Esophagus muscularis mucosa (tissue), 4 donors: ENCODE measurements around the gene TAAR6. TPM values are rescaled to one million over a fixed set of nuclear protein-coding genes. Genes with fewer than 3 reads are reported as not detected.
"Not testable (repeated sequence)": the region's sequence is repeated elsewhere in the genome, so short reads cannot be mapped to it uniquely, and the experiment has no call there.

Experiments used
- DNase-seq: peaks from one replicate; pipeline ENCODE4 v3.0.0-alpha.2; 2017; ENCODE audit errors: extremely low spot score
- H3K27ac ChIP-seq, 4 donors: fragments of 200-600 bp; sonication (generic); replicated peaks in 1 of 4; 1 replicate in 3 of 4; 2 replicates in 1 of 4; pipeline ENCODE4 v1.5.1; 2016 to 2019; ENCODE audit warnings: mild to moderate bottlenecking in 1 of 4
- H3K27me3 ChIP-seq, 4 donors: fragments of 200-600 bp; sonication (generic); one replicate each; pipeline versions ENCODE4 v1.5.1 to v1.6.0; 2016 to 2019
- H3K36me3 ChIP-seq, 4 donors: fragments of 200-600 bp; sonication (generic); one replicate each; pipeline ENCODE4 v1.5.1; 2016 to 2019
- H3K4me1 ChIP-seq, 4 donors: fragments of 200-600 bp; sonication (generic); one replicate each; pipeline ENCODE4 v1.5.1; 2016 to 2019
- H3K4me3 ChIP-seq, 4 donors: fragments of 200-600 bp; sonication (generic); 1 replicate in 2 of 4; 2 replicates in 2 of 4; pipeline ENCODE4 v1.5.1; 2016 to 2019; ENCODE audit warnings: mild to moderate bottlenecking in 4 of 4, moderate library complexity in 1 of 4
- H3K9me3 ChIP-seq, 4 donors: fragments of 200-600 bp; sonication (generic); 1 replicate in 3 of 4; 2 replicates in 1 of 4; pipeline ENCODE4 v1.5.1; 2016 to 2019
- EP300 ChIP-seq: sonication (generic); formaldehyde crosslinking; IDR thresholded peaks from one replicate; pipeline ENCODE4 v1.6.1; 2017; ENCODE audit warnings: antibody characterized with exemption
- POLR2A ChIP-seq: fragments of 450-650 bp; IDR thresholded peaks from one replicate; pipeline ENCODE4 v1.6.1; 2017; ENCODE audit warnings: antibody characterized with exemption, moderate library complexity, mild to moderate bottlenecking, low read depth
- POLR2AphosphoS5 ChIP-seq, 2 donors: sonication (generic); formaldehyde crosslinking; IDR thresholded peaks; one replicate each; pipeline ENCODE4 v1.6.1; 2017; ENCODE audit warnings: antibody characterized with exemption in 2 of 2
- WGBS: methylation state at CpG from one replicate; pipeline ENCODE4 v1.1.5; 2018; 5-methylcytosine and 5-hydroxymethylcytosine counted together
- intact Hi-C: fragments of 100-400 bp; cut with DNase I; formaldehyde crosslinking; loops from one replicate; pipeline ENCODE4 v1.15.1; 2023
- total RNA-seq, 4 donors: library from RNA; depleted of rRNA; stranded (reverse); fragments of >200 nt; gene quantifications; one replicate each; pipeline versions ENCODE4 v1.1.0 to v1.2.1, GENCODE V29; 2016
- TF ChIP-seq, protein P1 (sequence below), 3 experiments: fragments of 200-600 bp in 2 of 3; fragments of 450-650 bp in 1 of 3; sonication (generic) in 2 of 3; IDR thresholded peaks; one replicate each; pipeline ENCODE4 v1.5.1; 2017 to 2019; ENCODE audit warnings: antibody characterized with exemption in 3 of 3, mild to moderate bottlenecking in 2 of 3, moderate library complexity in 1 of 3

The TAAR6 gene
- total RNA-seq, 4 donors from 2014 or later, result not detected

DNA sequence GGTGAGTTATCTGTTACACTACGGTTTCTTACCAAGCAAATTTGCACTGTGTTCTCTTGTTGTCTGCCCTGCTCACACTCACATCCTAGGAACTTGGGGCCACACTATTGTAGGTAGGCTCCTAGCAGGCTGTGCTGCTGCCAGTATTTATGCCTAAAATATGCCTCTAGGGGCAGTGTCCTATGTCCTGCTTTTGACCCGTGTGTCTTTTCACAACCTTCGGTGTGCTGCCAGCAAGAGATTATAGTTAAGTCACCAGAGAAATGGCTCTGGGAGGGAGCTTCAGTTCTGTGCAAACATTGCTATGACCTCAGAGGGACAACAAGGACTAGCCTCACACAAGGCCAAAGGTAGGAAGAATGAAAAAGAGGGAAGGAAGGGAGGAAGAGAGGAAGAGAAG, 28.4 kb downstream of the TAAR6 start:
- Histone ChIP-seq H3K4me3 (no peak overlapping the region), H3K27me3 (peaks cover 0 to 7% (median 0%) of the 10 kb centered on the region in 4 donors), H3K9me3 (no peaks in the 10 kb centered on the region), H3K36me3 (no peaks in the 10 kb centered on the region), H3K4me1 (no peaks in the 10 kb centered on the region), H3K27ac (no peak overlapping the region)
- TF ChIP-seq POLR2AphosphoS5 (IDR thresholded peaks at IDR 0.05) (no peak), POLR2A (no peak), EP300 (no peak)
- TF ChIP-seq, protein P1, sequence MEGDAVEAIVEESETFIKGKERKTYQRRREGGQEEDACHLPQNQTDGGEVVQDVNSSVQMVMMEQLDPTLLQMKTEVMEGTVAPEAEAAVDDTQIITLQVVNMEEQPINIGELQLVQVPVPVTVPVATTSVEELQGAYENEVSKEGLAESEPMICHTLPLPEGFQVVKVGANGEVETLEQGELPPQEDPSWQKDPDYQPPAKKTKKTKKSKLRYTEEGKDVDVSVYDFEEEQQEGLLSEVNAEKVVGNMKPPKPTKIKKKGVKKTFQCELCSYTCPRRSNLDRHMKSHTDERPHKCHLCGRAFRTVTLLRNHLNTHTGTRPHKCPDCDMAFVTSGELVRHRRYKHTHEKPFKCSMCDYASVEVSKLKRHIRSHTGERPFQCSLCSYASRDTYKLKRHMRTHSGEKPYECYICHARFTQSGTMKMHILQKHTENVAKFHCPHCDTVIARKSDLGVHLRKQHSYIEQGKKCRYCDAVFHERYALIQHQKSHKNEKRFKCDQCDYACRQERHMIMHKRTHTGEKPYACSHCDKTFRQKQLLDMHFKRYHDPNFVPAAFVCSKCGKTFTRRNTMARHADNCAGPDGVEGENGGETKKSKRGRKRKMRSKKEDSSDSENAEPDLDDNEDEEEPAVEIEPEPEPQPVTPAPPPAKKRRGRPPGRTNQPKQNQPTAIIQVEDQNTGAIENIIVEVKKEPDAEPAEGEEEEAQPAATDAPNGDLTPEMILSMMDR (IDR thresholded peaks at IDR 0.05), result no peak
- 49% methylated on average over 3 of the region's 3 CpGs for WGBS
- no peak for DNase-seq
- intact Hi-C loops, result no loop called here

DNA sequence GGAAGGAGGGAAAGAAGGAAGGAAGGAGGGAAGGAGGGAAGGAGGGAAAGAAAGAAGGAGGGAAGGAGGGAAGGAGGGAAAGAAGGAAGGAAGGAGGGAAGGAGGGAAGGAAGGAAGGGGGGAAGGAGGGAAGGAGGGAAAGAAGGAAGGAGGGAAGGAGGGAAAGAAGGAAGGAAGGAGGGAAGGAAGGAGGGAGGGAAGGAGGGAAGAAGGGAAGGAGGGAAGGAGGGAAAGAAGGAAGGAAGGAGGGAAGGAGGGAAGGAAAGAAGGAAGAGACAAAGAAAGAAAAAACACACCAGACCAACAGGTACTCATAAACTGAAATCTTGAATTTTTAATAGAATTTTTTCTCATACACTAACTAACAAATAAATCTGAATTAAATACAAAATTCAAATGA, 30.8 kb downstream of the TAAR6 start:
- DNase-seq, H3K27me3 ChIP-seq, H3K4me3 ChIP-seq, intact Hi-C loops, H3K27ac ChIP-seq, H3K9me3 ChIP-seq, H3K36me3 ChIP-seq, H3K4me1 ChIP-seq: not testable (repeated sequence)

DNA sequence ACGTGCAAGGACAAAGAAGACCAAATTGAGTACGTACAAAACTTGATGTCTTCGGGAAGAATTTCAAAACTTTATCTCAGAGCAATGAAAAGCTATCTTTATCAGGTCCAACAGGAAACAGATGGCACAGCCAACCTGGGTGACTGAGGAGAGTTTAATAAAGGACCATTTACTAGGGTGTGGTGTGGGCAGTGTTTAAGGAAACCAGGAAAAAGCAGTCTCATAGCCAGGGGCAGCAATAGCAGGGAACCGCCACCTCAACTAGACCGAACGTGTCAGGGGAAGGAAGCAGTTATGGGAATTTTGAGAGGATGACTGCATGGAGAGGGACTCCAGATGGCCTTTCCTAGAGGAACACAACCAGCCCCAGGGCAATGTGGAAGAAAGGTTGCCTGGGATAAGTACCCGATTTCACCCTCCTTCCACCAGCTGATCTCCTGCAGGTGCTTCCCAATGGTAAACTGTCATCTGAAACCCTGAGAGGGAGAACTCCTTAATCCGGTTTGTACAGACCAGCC, 34.6 kb downstream of the TAAR6 start:
- intact Hi-C loops, result no loop called here
- no peaks in the 10 kb centered on the region for H3K36me3 ChIP-seq
- no peak overlapping the region for H3K4me3 ChIP-seq
- H3K4me1 ChIP-seq, result no peaks in the 10 kb centered on the region
- no peaks in the 10 kb centered on the region for H3K9me3 ChIP-seq
- no peak overlapping the region for H3K27ac ChIP-seq
- TF ChIP-seq, protein P1 (IDR thresholded peaks at IDR 0.05), result no peak
- no peak for TF ChIP-seq EP300
- TF ChIP-seq POLR2A, result no peak
- TF ChIP-seq POLR2AphosphoS5 (IDR thresholded peaks at IDR 0.05), result no peak
- no peaks in the 10 kb centered on the region for H3K27me3 ChIP-seq
- WGBS, result 74% methylated on average over 8 of the region's 8 CpGs
- DNase-seq, result no peak

DNA sequence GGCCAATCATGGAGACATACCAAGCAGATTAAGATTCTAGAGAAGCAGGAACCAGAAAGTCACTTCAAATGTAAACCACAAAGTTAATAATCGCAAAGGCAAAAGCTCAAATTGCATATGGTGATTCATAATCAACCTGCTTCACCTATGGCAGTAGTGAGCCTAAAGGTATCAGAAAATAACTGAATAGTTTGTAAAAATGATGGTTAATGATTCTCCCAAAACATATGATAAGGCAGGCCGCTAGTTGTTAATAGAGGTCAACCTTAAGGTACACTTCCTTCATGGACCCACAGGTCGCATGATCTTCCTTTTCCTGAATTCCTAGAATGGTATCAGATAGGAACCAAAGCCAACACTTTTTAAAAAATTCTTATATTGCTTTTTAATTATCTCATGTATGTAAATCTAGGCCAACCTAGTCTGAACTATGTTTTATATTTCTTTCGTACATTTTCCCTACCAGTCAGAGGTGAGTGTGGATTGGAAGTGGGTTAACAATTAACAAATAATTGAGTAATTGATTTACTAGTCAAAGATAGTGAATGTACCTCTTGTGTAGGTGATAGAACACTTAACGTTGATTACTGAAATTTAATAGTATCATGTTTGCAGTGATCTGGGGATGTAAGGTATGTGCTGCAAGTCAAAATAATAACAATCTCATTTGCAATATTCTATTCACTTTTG, 37.6 kb downstream of the TAAR6 start:
- WGBS, result 90% methylated on average over 5 of the region's 5 CpGs
- Histone ChIP-seq H3K9me3 (no peaks in the 10 kb centered on the region), H3K4me1 (no peaks in the 10 kb centered on the region), H3K27me3 (no peaks in the 10 kb centered on the region), H3K36me3 (no peaks in the 10 kb centered on the region), H3K4me3 (no peak overlapping the region), H3K27ac (no peak overlapping the region)
- no peak for DNase-seq
- intact Hi-C loops, result no loop called here
- TF ChIP-seq EP300, result no peak

DNA sequence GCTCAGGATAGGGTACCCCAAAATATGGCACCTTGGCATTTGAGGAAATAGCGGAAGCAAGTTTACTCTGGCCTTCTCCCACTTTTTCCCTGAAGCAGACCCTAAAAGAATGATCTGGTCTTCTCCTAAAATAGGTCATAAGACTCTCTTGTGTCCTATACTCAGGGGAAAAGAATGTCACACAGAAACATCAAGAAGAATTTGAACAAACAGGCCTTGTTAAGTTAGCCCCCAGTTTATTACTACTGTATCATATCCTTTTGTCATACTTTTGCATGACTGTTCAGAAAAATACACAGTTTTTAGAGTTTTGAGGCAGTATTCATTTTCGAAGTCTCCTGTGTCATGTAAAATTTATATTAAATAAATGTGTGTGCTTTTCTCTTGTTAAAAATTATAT, 41.5 kb downstream of the TAAR6 start:
- no peaks in the 10 kb centered on the region for H3K36me3 ChIP-seq

More for the DNA sequence above, 41.5 kb downstream of the TAAR6 start:
- Histone ChIP-seq H3K27me3 (no peaks in the 10 kb centered on the region), H3K9me3 (no peaks in the 10 kb centered on the region), H3K27ac (no peak overlapping the region), H3K4me3 (no peak overlapping the region), H3K4me1 (no peaks in the 10 kb centered on the region)
- TF ChIP-seq POLR2AphosphoS5 (IDR thresholded peaks at IDR 0.05), result no peak
- no peak for TF ChIP-seq POLR2A
- TF ChIP-seq, protein P1 (IDR thresholded peaks at IDR 0.05), result no peak
- no peak for TF ChIP-seq EP300
- WGBS, result 87% methylated on average over 2 of the region's 2 CpGs
- no peak for DNase-seq
- intact Hi-C loops, result no loop called here
